Hepatocyte (in vitro differentiated cells): Measurements from ENCODE around the gene CHST14.

Experiments used
- CTCF ChIP-seq: fragments of 200-600 bp; sonication (generic); IDR thresholded peaks from 2 replicates; pipeline ENCODE4 v1.5.1; 2016; ENCODE audit warnings: antibody characterized with exemption, mild to moderate bottlenecking; ENCODE audit not compliant: poor library complexity
- EZH2 ChIP-seq: fragments of 200-600 bp; sonication (generic); IDR thresholded peaks from 2 replicates; pipeline ENCODE4 v1.6.1; 2016; ENCODE audit warnings: antibody characterized with exemption, mild to moderate bottlenecking, borderline replicate concordance
- EZH2phosphoT487 ChIP-seq: fragments of 200-600 bp; sonication (generic); IDR thresholded peaks from one replicate; pipeline ENCODE4 v1.6.1; 2018; ENCODE audit warnings: antibody characterized with exemption, mild to moderate bottlenecking, low read depth, moderate library complexity; ENCODE audit not compliant: unreplicated experiment, severe bottlenecking

DNA sequence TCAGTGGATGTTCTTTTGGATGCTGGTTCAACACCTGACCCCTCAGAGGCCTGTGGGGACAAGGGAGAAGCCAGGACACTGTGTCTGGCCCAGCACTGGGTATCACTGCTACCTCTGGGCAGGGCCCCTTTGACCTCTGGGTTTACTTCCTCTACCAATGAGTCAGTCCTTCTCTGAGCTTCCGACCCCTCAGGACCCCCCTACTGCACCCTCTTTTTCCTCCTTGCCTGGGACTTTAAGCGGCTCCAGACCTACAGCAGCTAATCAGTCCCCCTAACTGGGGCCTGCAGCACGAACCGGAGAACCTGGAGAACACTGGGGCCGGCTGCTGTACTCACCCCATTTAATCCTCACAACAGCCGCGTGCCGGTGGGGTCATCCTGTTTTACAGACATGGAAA is 3.8 kb downstream of the CHST14 start:
- TF ChIP-seq EZH2 (no peak), CTCF (no peak), EZH2phosphoT487 (no peak)
